Hematopoietic multipotent progenitor cell treated with erythropoietin and hydrocortisone succinate and interleukin-3 and kit ligand, for 15 days (in vitro differentiated cells): Measurements from ENCODE around the gene MAPT.

Source experiments
- DNase-seq: peaks from one replicate; pipeline ENCODE4 v3.0.0-alpha.2; 2015; ENCODE audit warnings: low spot score

Gene MAPT

GRCh38 chr17:45894022-45894784, at the start of gene MAPT:
MAPT (plus strand) TSS chr17:45894554; CDS start chr17:45962338, 67,784 bp downstream.
- DNase-seq: peak; percentile 52

GRCh38 chr17:45844695-45845375, 49.5 kb upstream of the MAPT start, which contains the start of gene SPPL2C:
SPPL2C (plus strand) TSS chr17:45844881; CDS start chr17:45844907, 26 bp downstream.
- DNase-seq: no peak

- DNase-seq: no peak
Measured at GRCh38 chr17:45845376-45846185, 48.8 kb upstream of the MAPT start.

GRCh38 chr17:45846223-45846622, 48.1 kb upstream of the MAPT start:
- no peak for DNase-seq

GRCh38 chr17:45846646-45847045, 47.7 kb upstream of the MAPT start:
- DNase-seq: no peak

GRCh38 chr17:45847101-45847500, 47.3 kb upstream of the MAPT start:
- no peak for DNase-seq

GRCh38 chr17:45847747-45848146, 46.6 kb upstream of the MAPT start:
- no peak for DNase-seq

- no peak for DNase-seq
Measured at GRCh38 chr17:45848405-45848804, 45.9 kb upstream of the MAPT start.

- DNase-seq: no peak
Measured at GRCh38 chr17:45848868-45849535, 45.4 kb upstream of the MAPT start.

- DNase-seq: no peak
Measured at GRCh38 chr17:45849536-45849990, 44.8 kb upstream of the MAPT start.

- no peak for DNase-seq
Measured at GRCh38 chr17:45850011-45850410, 44.3 kb upstream of the MAPT start.

- DNase-seq: no peak
Measured at GRCh38 chr17:45850468-45850867, 43.9 kb upstream of the MAPT start.

GRCh38 chr17:45851022-45851421, 43.3 kb upstream of the MAPT start:
- no peak for DNase-seq

GRCh38 chr17:45851464-45851863, 42.9 kb upstream of the MAPT start:
- DNase-seq: no peak

GRCh38 chr17:45851873-45852272, 42.5 kb upstream of the MAPT start:
- no peak for DNase-seq

GRCh38 chr17:45852535-45853297, 41.6 kb upstream of the MAPT start:
- peak; percentile 60 for DNase-seq

GRCh38 chr17:45854209-45854608, 40.1 kb upstream of the MAPT start:
- no peak for DNase-seq

- no peak for DNase-seq
Measured at GRCh38 chr17:45855691-45856336, 38.5 kb upstream of the MAPT start.

- no peak for DNase-seq
Measured at GRCh38 chr17:45857977-45858708, 36.2 kb upstream of the MAPT start.

GRCh38 chr17:45861165-45861564, 33.2 kb upstream of the MAPT start:
- no peak for DNase-seq
